PC-3 (cell line): ENCODE data around the gene CEBPE. TPM values are rescaled to one million over a fixed set of nuclear protein-coding genes. Genes with fewer than 3 reads are reported as not detected.
A peak's percentile ranks its signal among the peaks of the same experiment; 100 is the strongest.

Source experiments
- ATAC-seq: fragments of 200-7000 bp; cut with Tn5 transposase; 2 replicates; pipeline ENCODE4 v1.9.1; 2020; ENCODE audit warnings: mild to moderate bottlenecking, moderate library complexity
- BruUV-seq: library from RNA; stranded (reverse); fragments of 400-500 nt; replicated peaks from 2 replicates; lab custom pipeline; 2021; lab: Mats Ljungman, UMichigan
- CTCF ChIA-PET: fragments of 300-600 bp; sonication (Branson Sonifier 250); formaldehyde crosslinking; loops from one replicate; lab custom pipeline; 2022; ENCODE audit warnings: antibody characterized with exemption; lab: Charles Lee
- POLR2A ChIA-PET: fragments of 300-600 bp; sonication (Branson Sonifier 250); formaldehyde crosslinking; loops from one replicate; lab custom pipeline; 2022; ENCODE audit warnings: antibody characterized with exemption; ENCODE audit not compliant: unreplicated experiment; lab: Charles Lee
- DNase-seq: peaks from one replicate; pipeline ENCODE4 v3.0.0-alpha.2; 2015
- H2AFZ ChIP-seq: fragments of 300-600 bp; sonication (generic); 2 replicates; pipeline ENCODE4 v1.6.0; 2016; ENCODE audit warnings: antibody characterized with exemption, low read length
- H3F3A ChIP-seq: fragments of 300-600 bp; sonication (generic); one replicate; pipeline ENCODE4 v1.6.0; 2017; ENCODE audit warnings: antibody characterized with exemption, low read length, control low read depth, mild to moderate bottlenecking; ENCODE audit not compliant: unreplicated experiment
- H3K27ac ChIP-seq: fragments of 300-600 bp; sonication (generic); 2 replicates; pipeline ENCODE4 v1.5.1; 2016; ENCODE audit warnings: mild to moderate bottlenecking, low read length
- H3K27me3 ChIP-seq: fragments of 300-600 bp; sonication (generic); 2 replicates; pipeline ENCODE4 v1.6.1; 2016; ENCODE audit warnings: low read length, mixed read lengths
- H3K36me3 ChIP-seq: fragments of 300-600 bp; sonication (generic); 2 replicates; pipeline ENCODE4 v1.6.1; 2016; ENCODE audit warnings: low read depth, mixed run types, low read length, mixed read lengths
- H3K4me1 ChIP-seq: fragments of 300-600 bp; sonication (generic); 2 replicates; pipeline ENCODE4 v1.5.1; 2016; ENCODE audit warnings: low read length; ENCODE audit not compliant: insufficient read depth
- H3K4me2 ChIP-seq: fragments of 300-600 bp; sonication (generic); 2 replicates; pipeline ENCODE4 v1.6.0; 2016; ENCODE audit warnings: low read length
- H3K4me3 ChIP-seq: fragments of 300-600 bp; sonication (generic); 2 replicates; pipeline ENCODE4 v1.5.1; 2016; ENCODE audit warnings: mild to moderate bottlenecking, low read length, mixed read lengths
- H3K79me2 ChIP-seq: fragments of 300-600 bp; sonication (generic); 2 replicates; pipeline ENCODE4 v1.6.1; 2017; ENCODE audit warnings: low read length, mixed read lengths
- H3K9ac ChIP-seq: fragments of 300-600 bp; sonication (generic); 2 replicates; pipeline ENCODE4 v1.6.0; 2016; ENCODE audit warnings: mild to moderate bottlenecking, low read length
- H3K9me2 ChIP-seq: fragments of 300-600 bp; sonication (generic); replicated peaks from 2 replicates; pipeline ENCODE4 v1.6.1; 2016; ENCODE audit warnings: mixed run types, low read length, mixed read lengths
- H3K9me3 ChIP-seq: fragments of 300-600 bp; sonication (generic); 2 replicates; pipeline ENCODE4 v1.6.1; 2016; ENCODE audit warnings: low read length, mixed read lengths
- H4K20me1 ChIP-seq: fragments of 300-600 bp; sonication (generic); 2 replicates; pipeline ENCODE4 v1.6.1; 2016; ENCODE audit warnings: low read length, mixed read lengths
- EZH2 ChIP-seq: fragments of 300-600 bp; sonication (generic); IDR thresholded peaks from one replicate; pipeline ENCODE4 v1.6.1; 2017; ENCODE audit warnings: antibody characterized with exemption, mild to moderate bottlenecking, low read length; ENCODE audit not compliant: unreplicated experiment
- EZH2phosphoT487 ChIP-seq: fragments of 300-600 bp; sonication (generic); IDR thresholded peaks from 2 replicates; pipeline ENCODE4 v1.6.1; 2018; ENCODE audit warnings: mild to moderate bottlenecking, antibody characterized with exemption, low read length, borderline replicate concordance
- intact Hi-C: fragments of 100-400 bp; cut with micrococcal nuclease; formaldehyde crosslinking; loops from 2 replicates; pipeline ENCODE4 v1.9.0; 2023
- total RNA-seq: library from RNA; depleted of rRNA; stranded (reverse); fragments of >200 nt; gene quantifications from 2 replicates; pipeline ENCODE4 v1.2.3, GENCODE V29; 2014
- TF ChIP-seq, protein P1 (sequence below): fragments of 300-600 bp; sonication (generic); conservative IDR thresholded peaks from 2 replicates; pipeline ENCODE4 v1.5.1; 2017; ENCODE audit warnings: antibody characterized with exemption, low read depth, mild to moderate bottlenecking, low read length

The CEBPE gene
- total RNA-seq, 1 experiment from 2014 or later: not detected

DNA sequence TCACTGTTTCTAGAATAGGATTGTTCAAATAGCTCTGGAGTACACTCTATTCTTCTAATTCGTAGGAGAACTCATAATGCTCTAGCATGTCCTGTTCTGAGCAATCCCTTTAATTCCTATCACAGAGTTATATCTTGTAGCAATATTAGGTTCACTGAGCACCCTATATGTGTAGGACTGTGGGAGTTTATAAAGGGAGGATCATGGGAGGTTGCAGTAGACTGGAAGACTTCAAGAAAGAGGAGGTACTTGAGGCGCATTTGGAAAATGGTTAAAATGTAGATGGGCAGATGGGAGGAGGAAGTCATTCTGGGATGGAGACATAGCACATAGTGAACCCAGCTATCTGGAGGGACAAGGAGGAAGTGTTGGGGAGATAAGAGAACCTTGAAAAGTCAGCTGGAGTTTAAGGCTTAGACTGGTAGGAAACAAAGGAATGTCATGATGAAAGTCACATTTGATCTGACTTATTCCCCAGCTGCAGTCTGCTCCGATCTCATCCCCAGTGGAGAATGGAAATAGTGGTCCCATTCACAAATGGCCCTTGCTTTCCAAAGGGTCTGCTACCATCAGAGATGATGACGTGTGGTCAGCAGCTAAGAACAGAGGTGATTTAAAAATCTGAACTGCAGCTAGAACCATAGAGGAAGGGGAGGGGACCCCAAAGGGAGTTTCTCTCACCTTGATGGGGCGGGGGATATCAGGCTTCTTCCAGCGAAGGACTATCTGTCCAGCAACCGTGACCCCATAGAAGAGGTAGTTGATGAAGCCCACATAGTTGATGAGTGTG is 10.1 kb upstream of the CEBPE start:
- BruUV-seq: no TSS peak
- no peaks in the 10 kb centered on the region for H3K36me3 ChIP-seq

DNA sequence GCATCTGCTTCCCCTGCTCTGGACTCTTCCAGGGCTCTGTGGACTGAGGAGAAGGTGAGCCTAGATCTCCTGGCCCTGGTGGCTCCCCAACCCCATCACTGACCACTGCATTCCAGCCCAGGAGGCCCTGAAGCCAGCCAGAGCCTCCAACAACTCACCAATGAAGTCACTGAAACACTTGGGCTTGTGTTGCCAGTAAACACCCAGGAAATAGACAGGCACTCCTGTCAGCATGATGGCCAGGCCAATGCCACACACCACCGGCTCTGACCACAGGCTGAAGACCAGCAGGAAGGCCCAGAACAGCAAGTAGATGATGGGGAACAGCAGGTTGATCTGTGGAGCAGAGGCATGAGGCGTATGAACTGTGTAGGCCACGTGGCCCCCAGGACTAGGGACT is 8.8 kb upstream of the CEBPE start:
- Histone ChIP-seq H4K20me1 (no peaks in the 10 kb centered on the region), H3K9me3 (no peaks in the 10 kb centered on the region), H2AFZ (no peak overlapping the region), H3F3A (no peaks in the 10 kb centered on the region), H3K4me3 (no peak overlapping the region), H3K9ac (no peak overlapping the region), H3K9me2 (no peaks in the 10 kb centered on the region), H3K27me3 (no peaks in the 10 kb centered on the region), H3K27ac (no peak overlapping the region), H3K4me2 (no peak overlapping the region), H3K36me3 (no peaks in the 10 kb centered on the region), H3K4me1 (peaks cover 14% of the 10 kb centered on the region), H3K79me2 (no peaks in the 10 kb centered on the region)
- intact Hi-C loops: no loop called here
- POLR2A ChIA-PET: no interaction called here
- DNase-seq (no peak), ATAC-seq (no peak)
- no TSS peak for BruUV-seq
- TF ChIP-seq EZH2 (no peak), EZH2phosphoT487 (no peak)
- TF ChIP-seq, protein P1, sequence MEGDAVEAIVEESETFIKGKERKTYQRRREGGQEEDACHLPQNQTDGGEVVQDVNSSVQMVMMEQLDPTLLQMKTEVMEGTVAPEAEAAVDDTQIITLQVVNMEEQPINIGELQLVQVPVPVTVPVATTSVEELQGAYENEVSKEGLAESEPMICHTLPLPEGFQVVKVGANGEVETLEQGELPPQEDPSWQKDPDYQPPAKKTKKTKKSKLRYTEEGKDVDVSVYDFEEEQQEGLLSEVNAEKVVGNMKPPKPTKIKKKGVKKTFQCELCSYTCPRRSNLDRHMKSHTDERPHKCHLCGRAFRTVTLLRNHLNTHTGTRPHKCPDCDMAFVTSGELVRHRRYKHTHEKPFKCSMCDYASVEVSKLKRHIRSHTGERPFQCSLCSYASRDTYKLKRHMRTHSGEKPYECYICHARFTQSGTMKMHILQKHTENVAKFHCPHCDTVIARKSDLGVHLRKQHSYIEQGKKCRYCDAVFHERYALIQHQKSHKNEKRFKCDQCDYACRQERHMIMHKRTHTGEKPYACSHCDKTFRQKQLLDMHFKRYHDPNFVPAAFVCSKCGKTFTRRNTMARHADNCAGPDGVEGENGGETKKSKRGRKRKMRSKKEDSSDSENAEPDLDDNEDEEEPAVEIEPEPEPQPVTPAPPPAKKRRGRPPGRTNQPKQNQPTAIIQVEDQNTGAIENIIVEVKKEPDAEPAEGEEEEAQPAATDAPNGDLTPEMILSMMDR: no peak
- CTCF ChIA-PET: no interaction called here

More for the DNA sequence above, 10.1 kb upstream of the CEBPE start:
- intact Hi-C loops: no loop called here
- Histone ChIP-seq H3F3A (no peaks in the 10 kb centered on the region), H2AFZ (peak overlapping the region; percentile 16; the same call in 1 of the 2 replicates), H3K27me3 (no peaks in the 10 kb centered on the region), H3K4me3 (no peak overlapping the region), H3K4me2 (peak overlapping the region; percentile 24), H3K9me2 (no peaks in the 10 kb centered on the region), H3K9ac (no peak overlapping the region), H3K27ac (no peak overlapping the region), H3K9me3 (no peaks in the 10 kb centered on the region), H4K20me1 (no peaks in the 10 kb centered on the region), H3K79me2 (no peaks in the 10 kb centered on the region), H3K4me1 (peaks cover 14% of the 10 kb centered on the region)
- CTCF ChIA-PET: interaction anchor here (0.8 to 1.5 kb wide), 4 partner anchors 8 to 61 kb away, joined by 3 to 8 read pairs (median 4); no protein-coding TSS in a partner anchor
- no peak for DNase-seq
- ATAC-seq: no peak
- no peak for TF ChIP-seq EZH2phosphoT487
- TF ChIP-seq, protein P1: no peak
- POLR2A ChIA-PET: no interaction called here
